GM12891 (cell line): ENCODE results near the gene WDR31.

Experiments
- POLR2A ChIP-seq: IDR thresholded peaks from 2 replicates; pipeline ENCODE4 v1.6.1; 2011; ENCODE audit warnings: low read depth, low read length, control low read depth
- POLR2AphosphoS5 ChIP-seq: IDR thresholded peaks from 2 replicates; pipeline ENCODE4 v1.6.1; 2011; ENCODE audit warnings: low read depth, low read length, control low read depth
- TAF1 ChIP-seq: IDR thresholded peaks from 2 replicates; pipeline ENCODE4 v1.6.1; 2011; ENCODE audit warnings: low read depth, low read length, control low read depth

DNA sequence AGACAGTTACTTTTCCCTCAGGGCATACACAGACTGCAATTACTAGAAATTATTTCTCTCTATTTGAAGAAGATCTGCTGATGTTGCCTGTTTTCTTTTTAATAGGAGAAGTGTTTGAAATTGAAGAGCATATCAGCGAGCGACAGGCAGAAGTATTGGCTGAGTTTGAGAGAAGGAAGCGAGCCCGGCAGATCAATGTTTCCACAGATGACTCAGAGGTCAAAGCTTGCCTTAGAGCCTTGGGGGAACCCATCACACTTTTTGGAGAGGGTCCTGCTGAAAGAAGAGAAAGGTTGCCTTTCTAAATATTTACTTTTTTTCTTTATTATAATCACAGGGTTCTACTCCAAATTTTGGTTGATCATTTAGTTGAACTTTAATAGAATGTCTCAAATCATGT, 61.2 kb downstream of the WDR31 start:
- TF ChIP-seq POLR2AphosphoS5 (no peak), POLR2A (no peak), TAF1 (no peak)
